Measurements from ENCODE around the gene BCKDHA. TPM values are rescaled to one million over a fixed set of nuclear protein-coding genes. Genes with fewer than 3 reads are reported as not detected.

The BCKDHA gene
- total and polyA plus RNA-seq, 2 donors (not counting 1 experiment from before 2014, with no cell fraction given): 11.2 to 30.7 TPM

DNA sequence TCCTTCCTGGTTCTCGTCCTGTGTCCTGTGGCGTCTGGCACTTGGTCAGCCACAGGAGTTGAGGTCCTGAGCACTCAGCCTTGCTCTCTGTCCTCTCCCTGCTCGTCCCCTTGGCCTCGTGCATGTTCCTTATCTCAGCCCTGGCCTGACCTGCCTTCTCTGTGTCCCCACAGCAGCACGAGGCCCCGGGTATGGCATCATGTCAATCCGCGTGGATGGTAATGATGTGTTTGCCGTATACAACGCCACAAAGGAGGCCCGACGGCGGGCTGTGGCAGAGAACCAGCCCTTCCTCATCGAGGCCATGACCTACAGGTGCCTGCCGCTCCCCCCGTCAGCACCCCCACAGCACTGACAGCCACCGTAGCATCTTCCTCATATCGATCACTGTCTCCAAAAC is 24.8 kb downstream of the BCKDHA start:
- no peak overlapping the region for H2AFZ ChIP-seq (ENCODE audit: low read length)
- no peaks in the 10 kb centered on the region for H3K9me3 ChIP-seq (ENCODE audit: control insufficient read depth, insufficient read depth, low read depth, low read length)
- H3K27me3 ChIP-seq (ENCODE audit: control insufficient read depth, insufficient read depth, low read length): no peaks in the 10 kb centered on the region
- H3K4me1 ChIP-seq (ENCODE audit: control insufficient read depth, extremely low read depth, insufficient read depth, low read length): peaks cover 2% of the 10 kb centered on the region
- H3K4me2 ChIP-seq (ENCODE audit: extremely low read depth, insufficient read depth, low read length): no peak overlapping the region
- no peak overlapping the region for H3K9ac ChIP-seq (ENCODE audit: insufficient read depth, low read length)
- no peak for DNase-seq (ENCODE audit: low read depth in 2 of 2)
- H3K79me2 ChIP-seq (ENCODE audit: control insufficient read depth, insufficient read depth, low read length): no peaks in the 10 kb centered on the region
- H3K36me3 ChIP-seq (ENCODE audit: control insufficient read depth, insufficient read depth, low read length): peaks cover 15% of the 10 kb centered on the region
- no peaks in the 10 kb centered on the region for H4K20me1 ChIP-seq (ENCODE audit: control insufficient read depth, extremely low read depth, insufficient read depth, low read length)
- no peak for TF ChIP-seq EZH2 (IDR thresholded peaks at IDR 0.05; ENCODE audit: low read length, missing control alignments)
- TF ChIP-seq, protein P1, sequence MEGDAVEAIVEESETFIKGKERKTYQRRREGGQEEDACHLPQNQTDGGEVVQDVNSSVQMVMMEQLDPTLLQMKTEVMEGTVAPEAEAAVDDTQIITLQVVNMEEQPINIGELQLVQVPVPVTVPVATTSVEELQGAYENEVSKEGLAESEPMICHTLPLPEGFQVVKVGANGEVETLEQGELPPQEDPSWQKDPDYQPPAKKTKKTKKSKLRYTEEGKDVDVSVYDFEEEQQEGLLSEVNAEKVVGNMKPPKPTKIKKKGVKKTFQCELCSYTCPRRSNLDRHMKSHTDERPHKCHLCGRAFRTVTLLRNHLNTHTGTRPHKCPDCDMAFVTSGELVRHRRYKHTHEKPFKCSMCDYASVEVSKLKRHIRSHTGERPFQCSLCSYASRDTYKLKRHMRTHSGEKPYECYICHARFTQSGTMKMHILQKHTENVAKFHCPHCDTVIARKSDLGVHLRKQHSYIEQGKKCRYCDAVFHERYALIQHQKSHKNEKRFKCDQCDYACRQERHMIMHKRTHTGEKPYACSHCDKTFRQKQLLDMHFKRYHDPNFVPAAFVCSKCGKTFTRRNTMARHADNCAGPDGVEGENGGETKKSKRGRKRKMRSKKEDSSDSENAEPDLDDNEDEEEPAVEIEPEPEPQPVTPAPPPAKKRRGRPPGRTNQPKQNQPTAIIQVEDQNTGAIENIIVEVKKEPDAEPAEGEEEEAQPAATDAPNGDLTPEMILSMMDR (conservative IDR thresholded peaks at IDR 0.05 in 1 of 2, IDR thresholded peaks at IDR 0.05 in 1 of 2; ENCODE audit: low read depth in 1 of 2, low read length in 2 of 2): no peak
- no peak overlapping the region for H3K27ac ChIP-seq (ENCODE audit: insufficient read depth, low read length)
- no peak overlapping the region for H3K4me3 ChIP-seq (replicated peaks in 1 of 4; ENCODE audit: control extremely low read depth in 1 of 4, insufficient read depth in 1 of 4, low read depth in 3 of 4, low read length in 4 of 4)

DNA sequence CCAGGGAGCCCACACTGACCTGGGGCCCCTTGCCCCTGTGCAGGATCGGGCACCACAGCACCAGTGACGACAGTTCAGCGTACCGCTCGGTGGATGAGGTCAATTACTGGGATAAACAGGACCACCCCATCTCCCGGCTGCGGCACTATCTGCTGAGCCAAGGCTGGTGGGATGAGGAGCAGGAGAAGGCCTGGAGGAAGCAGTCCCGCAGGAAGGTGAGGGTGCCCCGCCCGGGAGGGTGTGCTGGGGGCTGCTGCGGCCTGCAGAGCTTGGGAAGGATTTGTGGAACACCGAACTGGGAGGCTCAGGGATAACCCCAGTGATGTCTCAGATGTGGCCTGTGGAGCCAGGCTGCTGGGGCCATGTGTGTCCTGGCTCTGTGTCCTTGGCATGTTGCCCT is 25.3 kb downstream of the BCKDHA start:
- peaks cover 15% of the 10 kb centered on the region for H3K36me3 ChIP-seq (ENCODE audit: control insufficient read depth, insufficient read depth, low read length)
- no peak for TF ChIP-seq EZH2 (IDR thresholded peaks at IDR 0.05; ENCODE audit: low read length, missing control alignments)
- TF ChIP-seq, protein P1 (conservative IDR thresholded peaks at IDR 0.05 in 1 of 2, IDR thresholded peaks at IDR 0.05 in 1 of 2; ENCODE audit: low read depth in 1 of 2, low read length in 2 of 2): no peak
- no peaks in the 10 kb centered on the region for H4K20me1 ChIP-seq (ENCODE audit: control insufficient read depth, extremely low read depth, insufficient read depth, low read length)
- H3K9ac ChIP-seq (ENCODE audit: insufficient read depth, low read length): no peak overlapping the region
- no peaks in the 10 kb centered on the region for H3K27me3 ChIP-seq (ENCODE audit: control insufficient read depth, insufficient read depth, low read length)
- no peak overlapping the region for H2AFZ ChIP-seq (ENCODE audit: low read length)
- no peak overlapping the region for H3K27ac ChIP-seq (ENCODE audit: insufficient read depth, low read length)
- H3K4me1 ChIP-seq (ENCODE audit: control insufficient read depth, extremely low read depth, insufficient read depth, low read length): peaks cover 5% of the 10 kb centered on the region
- no peak overlapping the region for H3K4me3 ChIP-seq (replicated peaks in 1 of 4; ENCODE audit: control extremely low read depth in 1 of 4, insufficient read depth in 1 of 4, low read depth in 3 of 4, low read length in 4 of 4)
- H3K9me3 ChIP-seq (ENCODE audit: control insufficient read depth, insufficient read depth, low read depth, low read length): no peaks in the 10 kb centered on the region
- H3K79me2 ChIP-seq (ENCODE audit: control insufficient read depth, insufficient read depth, low read length): no peaks in the 10 kb centered on the region
- no peak for DNase-seq (ENCODE audit: low read depth in 2 of 2)
- H3K4me2 ChIP-seq (ENCODE audit: extremely low read depth, insufficient read depth, low read length): no peak overlapping the region

DNA sequence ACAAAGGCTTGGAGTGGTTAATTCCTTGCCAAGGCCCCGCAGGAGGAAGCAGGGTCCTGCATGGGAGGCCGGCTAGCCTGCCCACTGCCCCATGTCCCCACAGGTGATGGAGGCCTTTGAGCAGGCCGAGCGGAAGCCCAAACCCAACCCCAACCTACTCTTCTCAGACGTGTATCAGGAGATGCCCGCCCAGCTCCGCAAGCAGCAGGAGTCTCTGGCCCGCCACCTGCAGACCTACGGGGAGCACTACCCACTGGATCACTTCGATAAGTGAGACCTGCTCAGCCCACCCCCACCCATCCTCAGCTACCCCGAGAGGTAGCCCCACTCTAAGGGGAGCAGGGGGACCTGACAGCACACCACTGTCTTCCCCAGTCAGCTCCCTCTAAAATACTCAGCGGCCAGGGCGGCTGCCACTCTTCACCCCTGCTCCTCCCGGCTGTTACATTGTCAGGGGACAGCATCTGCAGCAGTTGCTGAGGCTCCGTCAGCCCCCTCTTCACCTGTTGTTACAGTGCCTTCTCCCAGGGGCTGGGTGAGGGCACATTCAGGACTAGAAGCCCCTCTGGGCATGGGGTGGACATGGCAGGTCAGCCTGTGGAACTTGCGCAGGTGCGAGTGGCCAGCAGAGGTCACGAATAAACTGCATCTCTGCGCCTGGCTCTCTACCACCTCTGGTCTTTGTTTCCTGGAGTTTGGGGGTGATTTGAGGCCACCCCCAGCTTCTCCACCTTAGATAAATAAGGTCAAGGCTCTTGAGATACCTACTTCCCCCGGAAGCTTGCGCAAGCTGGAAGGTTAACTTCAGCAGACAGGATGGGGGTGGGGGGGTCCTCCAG is 26.9 kb downstream of the BCKDHA start:
- no peaks in the 10 kb centered on the region for H3K9me3 ChIP-seq (ENCODE audit: control insufficient read depth, insufficient read depth, low read depth, low read length)
- no peak overlapping the region for H3K27ac ChIP-seq (ENCODE audit: insufficient read depth, low read length)
- no peak overlapping the region for H3K4me2 ChIP-seq (ENCODE audit: extremely low read depth, insufficient read depth, low read length)
- peaks cover 15% of the 10 kb centered on the region for H3K36me3 ChIP-seq (ENCODE audit: control insufficient read depth, insufficient read depth, low read length)
- no peak overlapping the region for H3K9ac ChIP-seq (ENCODE audit: insufficient read depth, low read length)
- no peak overlapping the region for H2AFZ ChIP-seq (ENCODE audit: low read length)
- no peaks in the 10 kb centered on the region for H4K20me1 ChIP-seq (ENCODE audit: control insufficient read depth, extremely low read depth, insufficient read depth, low read length)
- H3K79me2 ChIP-seq (ENCODE audit: control insufficient read depth, insufficient read depth, low read length): no peaks in the 10 kb centered on the region
- H3K4me1 ChIP-seq (ENCODE audit: control insufficient read depth, extremely low read depth, insufficient read depth, low read length): peaks cover 9% of the 10 kb centered on the region
- TF ChIP-seq, protein P1 (conservative IDR thresholded peaks at IDR 0.05 in 1 of 2, IDR thresholded peaks at IDR 0.05 in 1 of 2; ENCODE audit: low read depth in 1 of 2, low read length in 2 of 2): no peak
- TF ChIP-seq EZH2 (IDR thresholded peaks at IDR 0.05; ENCODE audit: low read length, missing control alignments): no peak
- no peak overlapping the region for H3K4me3 ChIP-seq (replicated peaks in 1 of 4; ENCODE audit: control extremely low read depth in 1 of 4, insufficient read depth in 1 of 4, low read depth in 3 of 4, low read length in 4 of 4)
- no peaks in the 10 kb centered on the region for H3K27me3 ChIP-seq (ENCODE audit: control insufficient read depth, insufficient read depth, low read length)
- DNase-seq (ENCODE audit: low read depth in 2 of 2): no peak
